ENCODE data around the gene ACACB. TPM values are rescaled to one million over a fixed set of nuclear protein-coding genes. Genes with fewer than 3 reads are reported as not detected.

ACACB gene
- total RNA-seq, 1 donor from 2014 or later: 4.4 TPM

DNA sequence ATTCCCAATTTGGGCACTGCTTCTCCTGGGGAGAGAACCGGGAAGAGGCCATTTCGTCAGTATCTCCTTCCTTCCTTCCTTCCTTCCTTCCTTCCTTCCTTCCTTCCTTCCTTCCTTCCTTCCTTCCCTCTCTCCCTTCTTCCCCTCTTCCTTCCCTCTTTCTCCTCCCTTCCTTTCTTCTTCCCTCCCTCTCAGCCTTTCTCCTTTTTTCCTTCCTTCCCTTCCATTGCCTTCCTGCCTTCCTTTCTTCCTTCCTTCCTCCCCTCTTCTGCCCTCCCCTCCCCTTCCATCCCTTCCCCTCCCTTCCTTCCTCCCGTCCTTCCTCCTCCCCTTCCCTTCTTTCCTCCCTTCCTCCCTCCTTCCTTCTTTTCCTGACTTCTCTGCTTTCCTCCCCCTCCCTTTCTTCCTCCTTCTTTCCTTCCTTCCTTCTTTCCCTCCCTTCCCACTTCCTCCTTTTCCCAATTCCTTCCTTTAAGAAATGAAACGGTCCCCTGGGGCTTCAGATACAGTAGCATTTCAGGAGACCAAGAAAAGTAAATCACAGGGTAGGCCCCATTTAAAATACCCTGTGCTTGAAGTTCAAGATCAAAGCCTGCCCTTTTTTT is 71.8 kb downstream of the ACACB start:
- H3K9me3 Mint-ChIP-seq (ENCODE audit: unreplicated experiment): no peaks in the 10 kb centered on the region

DNA sequence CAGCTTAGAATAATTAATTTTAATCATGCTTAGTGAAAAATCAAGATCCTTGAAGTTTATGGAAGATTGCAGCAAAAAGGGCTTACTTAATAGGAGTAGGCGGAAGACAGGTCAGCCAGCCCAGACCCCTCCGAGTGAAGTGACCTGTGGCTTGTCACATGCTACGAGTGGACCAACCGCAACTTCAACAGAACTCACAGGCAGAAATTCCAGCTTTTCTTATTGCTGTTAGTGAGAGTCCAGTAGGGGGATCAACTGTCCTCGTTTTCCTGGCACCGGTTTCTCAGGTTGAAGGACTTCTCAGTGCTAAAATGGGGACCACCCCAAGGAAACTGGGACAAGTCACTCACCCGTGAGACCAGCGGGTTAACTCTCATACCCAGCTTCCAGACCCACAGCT is 72.9 kb downstream of the ACACB start:
- no peak for DNase-seq (ENCODE audit: extremely low spot score, unreplicated experiment)
- Mint-ChIP-seq H3K27ac (ENCODE audit: unreplicated experiment) (no peak overlapping the region), H3K27me3 (ENCODE audit: unreplicated experiment) (no peaks in the 10 kb centered on the region), H3K4me3 (ENCODE audit: unreplicated experiment) (no peak overlapping the region), H3K36me3 (ENCODE audit: unreplicated experiment) (peaks cover 3% of the 10 kb centered on the region), H3K4me1 (ENCODE audit: unreplicated experiment) (no peaks in the 10 kb centered on the region), H3K9me3 (ENCODE audit: unreplicated experiment) (no peaks in the 10 kb centered on the region)
- TF ChIP-seq, protein P1, sequence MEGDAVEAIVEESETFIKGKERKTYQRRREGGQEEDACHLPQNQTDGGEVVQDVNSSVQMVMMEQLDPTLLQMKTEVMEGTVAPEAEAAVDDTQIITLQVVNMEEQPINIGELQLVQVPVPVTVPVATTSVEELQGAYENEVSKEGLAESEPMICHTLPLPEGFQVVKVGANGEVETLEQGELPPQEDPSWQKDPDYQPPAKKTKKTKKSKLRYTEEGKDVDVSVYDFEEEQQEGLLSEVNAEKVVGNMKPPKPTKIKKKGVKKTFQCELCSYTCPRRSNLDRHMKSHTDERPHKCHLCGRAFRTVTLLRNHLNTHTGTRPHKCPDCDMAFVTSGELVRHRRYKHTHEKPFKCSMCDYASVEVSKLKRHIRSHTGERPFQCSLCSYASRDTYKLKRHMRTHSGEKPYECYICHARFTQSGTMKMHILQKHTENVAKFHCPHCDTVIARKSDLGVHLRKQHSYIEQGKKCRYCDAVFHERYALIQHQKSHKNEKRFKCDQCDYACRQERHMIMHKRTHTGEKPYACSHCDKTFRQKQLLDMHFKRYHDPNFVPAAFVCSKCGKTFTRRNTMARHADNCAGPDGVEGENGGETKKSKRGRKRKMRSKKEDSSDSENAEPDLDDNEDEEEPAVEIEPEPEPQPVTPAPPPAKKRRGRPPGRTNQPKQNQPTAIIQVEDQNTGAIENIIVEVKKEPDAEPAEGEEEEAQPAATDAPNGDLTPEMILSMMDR (IDR thresholded peaks at IDR 0.05): no peak

More for the DNA sequence above, 71.8 kb downstream of the ACACB start:
- no peak for DNase-seq (ENCODE audit: extremely low spot score, unreplicated experiment)
- Mint-ChIP-seq H3K4me3 (ENCODE audit: unreplicated experiment) (no peak overlapping the region), H3K27me3 (ENCODE audit: unreplicated experiment) (no peaks in the 10 kb centered on the region), H3K36me3 (ENCODE audit: unreplicated experiment) (peaks cover 3% of the 10 kb centered on the region), H3K4me1 (ENCODE audit: unreplicated experiment) (no peaks in the 10 kb centered on the region), H3K27ac (ENCODE audit: unreplicated experiment) (no peak overlapping the region)
- TF ChIP-seq, protein P1 (IDR thresholded peaks at IDR 0.05): no peak

DNA sequence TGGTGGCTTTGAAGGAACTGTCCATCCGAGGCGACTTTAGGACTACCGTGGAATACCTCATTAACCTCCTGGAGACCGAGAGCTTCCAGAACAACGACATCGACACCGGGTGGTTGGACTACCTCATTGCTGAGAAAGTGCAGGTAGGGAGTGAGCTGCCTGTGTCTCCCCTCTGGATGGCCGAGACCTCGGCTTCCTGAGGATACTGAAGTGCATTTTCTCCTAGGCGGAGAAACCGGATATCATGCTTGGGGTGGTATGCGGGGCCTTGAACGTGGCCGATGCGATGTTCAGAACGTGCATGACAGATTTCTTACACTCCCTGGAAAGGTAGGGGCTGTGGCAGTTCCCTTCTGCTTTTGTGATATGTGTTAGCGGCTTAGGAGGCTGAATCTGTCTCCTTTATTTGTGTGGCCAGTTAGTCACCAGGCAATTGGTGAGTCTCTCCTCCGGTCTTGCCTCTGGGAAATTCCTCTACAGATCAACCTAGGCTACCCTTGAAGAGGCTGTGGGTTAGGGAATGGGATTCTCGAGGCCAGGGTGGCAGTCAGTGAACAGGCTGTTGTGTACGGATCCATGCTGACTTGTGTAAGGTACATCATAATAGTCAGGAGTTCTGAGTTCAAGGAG is 75.3 kb downstream of the ACACB start:
- Mint-ChIP-seq H3K4me1 (ENCODE audit: unreplicated experiment) (no peaks in the 10 kb centered on the region), H3K36me3 (ENCODE audit: unreplicated experiment) (no peaks in the 10 kb centered on the region), H3K27ac (ENCODE audit: unreplicated experiment) (no peak overlapping the region), H3K27me3 (ENCODE audit: unreplicated experiment) (no peaks in the 10 kb centered on the region), H3K4me3 (ENCODE audit: unreplicated experiment) (no peak overlapping the region), H3K9me3 (ENCODE audit: unreplicated experiment) (no peaks in the 10 kb centered on the region)
- TF ChIP-seq, protein P1 (IDR thresholded peaks at IDR 0.05): no peak
- DNase-seq (ENCODE audit: extremely low spot score, unreplicated experiment): no peak

DNA sequence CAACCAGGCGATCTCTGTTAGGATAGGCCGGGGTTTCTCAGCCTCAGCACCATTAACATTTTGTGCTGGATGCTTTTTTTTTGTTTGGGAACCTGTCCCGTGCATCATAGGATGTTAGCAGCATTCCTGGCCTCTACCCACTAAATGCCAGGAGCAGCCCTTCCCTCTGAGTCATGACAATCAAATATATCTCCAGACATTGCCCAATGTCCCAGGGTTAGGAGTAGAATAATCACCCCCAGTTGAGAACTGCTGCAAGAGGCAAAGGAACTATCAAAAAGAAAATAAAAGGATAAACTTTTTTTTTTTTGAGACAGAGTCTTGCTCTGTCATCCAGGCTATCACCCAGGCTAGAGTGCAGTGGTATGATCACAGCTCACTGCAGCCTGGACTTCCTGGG is 76.0 kb downstream of the ACACB start:
- Mint-ChIP-seq H3K27me3 (ENCODE audit: unreplicated experiment) (no peaks in the 10 kb centered on the region), H3K4me3 (ENCODE audit: unreplicated experiment) (no peak overlapping the region), H3K9me3 (ENCODE audit: unreplicated experiment) (no peaks in the 10 kb centered on the region), H3K4me1 (ENCODE audit: unreplicated experiment) (no peaks in the 10 kb centered on the region), H3K27ac (ENCODE audit: unreplicated experiment) (no peak overlapping the region), H3K36me3 (ENCODE audit: unreplicated experiment) (no peaks in the 10 kb centered on the region)
- TF ChIP-seq, protein P1 (IDR thresholded peaks at IDR 0.05): no peak
- DNase-seq (ENCODE audit: extremely low spot score, unreplicated experiment): no peak

DNA sequence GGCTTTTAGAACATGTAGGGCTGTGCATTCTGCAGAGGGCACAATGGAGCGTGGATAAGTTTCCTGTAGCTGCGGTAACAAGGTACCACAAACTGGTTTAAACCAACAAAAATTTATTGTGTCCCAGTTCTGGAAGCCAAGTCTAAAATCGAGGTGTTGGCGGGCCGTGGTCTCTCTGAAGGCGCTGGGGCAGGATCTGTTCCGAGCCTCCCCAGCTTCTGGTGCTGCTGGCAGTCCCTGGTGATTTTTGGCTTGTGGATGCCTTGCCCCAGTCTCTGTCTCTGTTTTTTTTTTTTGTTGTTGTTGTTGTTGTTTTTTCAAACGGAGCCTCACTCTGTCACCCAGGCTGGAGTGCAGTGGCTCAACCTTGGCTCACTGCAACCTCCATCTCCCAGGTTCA is 77.5 kb downstream of the ACACB start:
- H3K27me3 Mint-ChIP-seq (ENCODE audit: unreplicated experiment): no peaks in the 10 kb centered on the region
- DNase-seq (ENCODE audit: extremely low spot score, unreplicated experiment): no peak
- TF ChIP-seq, protein P1 (IDR thresholded peaks at IDR 0.05): no peak
- no peaks in the 10 kb centered on the region for H3K36me3 Mint-ChIP-seq (ENCODE audit: unreplicated experiment)
- H3K4me3 Mint-ChIP-seq (ENCODE audit: unreplicated experiment): no peak overlapping the region
- H3K27ac Mint-ChIP-seq (ENCODE audit: unreplicated experiment): no peak overlapping the region
- no peaks in the 10 kb centered on the region for H3K4me1 Mint-ChIP-seq (ENCODE audit: unreplicated experiment)
- H3K9me3 Mint-ChIP-seq (ENCODE audit: unreplicated experiment): no peaks in the 10 kb centered on the region
